HCT116 (cell line): ENCODE results near the gene SLC7A11. TPM values are rescaled to one million over a fixed set of nuclear protein-coding genes. Genes with fewer than 3 reads are reported as not detected.

Source experiments
- ATAC-seq: fragments of 200-7000 bp; cut with Tn5 transposase; 2 replicates; pipeline ENCODE4 v1.9.1; 2020; ENCODE audit warnings: mild to moderate bottlenecking, moderate library complexity
- BruUV-seq: library from RNA; stranded (reverse); fragments of 400-500 nt; replicated peaks from 2 replicates; lab custom pipeline; 2021; lab: Mats Ljungman, UMichigan
- CTCF ChIA-PET: fragments of 300-600 bp; sonication (Branson Sonifier 250); formaldehyde crosslinking; loops from one replicate; lab custom pipeline; 2021; ENCODE audit warnings: antibody characterized with exemption; lab: Charles Lee
- POLR2A ChIA-PET: fragments of 300-600, 350-600 bp; sonication (Branson Sonifier 250); formaldehyde crosslinking; loops from one replicate; lab custom pipeline; 2021; ENCODE audit warnings: antibody characterized with exemption; lab: Charles Lee
- RAD21 ChIA-PET, 2 experiments: fragments of 300-600 bp; sonication (Branson Sonifier 250); formaldehyde crosslinking; loops; one replicate each; lab custom pipeline; 2023; ENCODE audit warnings: low total read pairs in 2 of 2; ENCODE audit not compliant: uncharacterized antibody in 2 of 2, unreplicated experiment in 2 of 2, low non-redundant PET in 1 of 2; lab: Charles Lee
- DNase-seq: peaks from one replicate; pipeline ENCODE4 v3.0.0-alpha.2; 2010; ENCODE audit warnings: low read depth, low spot score
- H2AFZ ChIP-seq: fragments of 200-600 bp; shearing (Covaris generic), sonication (generic); 2 replicates; pipeline ENCODE4 v1.6.1; 2017; ENCODE audit warnings: low read depth, mixed run types, mixed read lengths, antibody characterized with exemption, low read length; ENCODE audit not compliant: poor library complexity, severe bottlenecking
- H3K27ac ChIP-seq: 2 replicates; pipeline ENCODE4 v1.5.1; 2012; ENCODE audit warnings: low read depth, low read length
- H3K27me3 ChIP-seq: fragments of 200-600 bp; sonication (generic); 2 replicates; pipeline ENCODE4 v1.6.1; 2016; ENCODE audit warnings: mixed run types, low read length, mixed read lengths; ENCODE audit not compliant: insufficient read depth
- H3K36me3 ChIP-seq, 2 experiments: fragments of 200-500 bp in 1 of 2; fragments of 200-600 bp in 1 of 2; sonication (Bioruptor generic) in 1 of 2; sonication (generic) in 1 of 2; 2 replicates each; pipeline versions ENCODE4 v1.5.1 to v1.6.1; 2014 to 2016; ENCODE audit warnings: low read length in 2 of 2, inconsistent platforms in 1 of 2, mixed read lengths in 1 of 2, mixed run types in 1 of 2; ENCODE audit not compliant: insufficient read depth in 2 of 2, control insufficient read depth in 1 of 2
- H3K4me1 ChIP-seq, 2 experiments: fragments of 200-600 bp in 1 of 2; sonication (generic) in 1 of 2; 2 replicates each; pipeline versions ENCODE4 v1.5.1 to v1.6.1; 2012 to 2017; ENCODE audit warnings: low read length in 2 of 2, inconsistent platforms in 1 of 2, mild to moderate bottlenecking in 1 of 2, mixed read lengths in 1 of 2, mixed run types in 1 of 2, moderate library complexity in 1 of 2; ENCODE audit not compliant: insufficient read depth in 2 of 2, control insufficient read depth in 1 of 2
- H3K4me2 ChIP-seq: fragments of 200-600 bp; sonication (generic); 2 replicates; pipeline ENCODE4 v1.6.1; 2017; ENCODE audit warnings: mixed run types, low read length, mixed read lengths
- H3K4me3 ChIP-seq, 2 experiments: fragments of 200-600 bp in 1 of 2; sonication (generic) in 1 of 2; replicated peaks in 1 of 2; 2 replicates each; pipeline ENCODE4 v1.5.1; 2011 to 2016; ENCODE audit warnings: low read length in 2 of 2, control low read depth in 1 of 2, low read depth in 1 of 2, mild to moderate bottlenecking in 1 of 2, mixed read lengths in 1 of 2, mixed run types in 1 of 2
- H3K79me2 ChIP-seq: fragments of 200-600 bp; sonication (generic); 2 replicates; pipeline ENCODE4 v1.6.1; 2017; ENCODE audit warnings: mild to moderate bottlenecking, mixed run types, low read length, moderate library complexity, mixed read lengths; ENCODE audit not compliant: insufficient read depth
- H3K9ac ChIP-seq: fragments of 200-600 bp; sonication (generic); 2 replicates; pipeline ENCODE4 v1.6.1; 2016; ENCODE audit warnings: low read length, mixed read lengths
- H3K9me2 ChIP-seq: fragments of 200-600 bp; sonication (generic), shearing (Covaris generic); 2 replicates; pipeline ENCODE4 v1.6.1; 2017; ENCODE audit warnings: mixed run types, mild to moderate bottlenecking, moderate library complexity; ENCODE audit not compliant: insufficient read depth
- H3K9me3 ChIP-seq, 2 experiments: fragments of 200-500 bp in 1 of 2; fragments of 200-600 bp in 1 of 2; sonication (Bioruptor generic) in 1 of 2; sonication (generic) in 1 of 2; 2 replicates each; pipeline ENCODE4 v1.6.1; 2014 to 2017; ENCODE audit warnings: low read length in 2 of 2, mixed read lengths in 2 of 2, inconsistent platforms in 1 of 2, low read depth in 1 of 2, mild to moderate bottlenecking in 1 of 2, mixed run types in 1 of 2, moderate library complexity in 1 of 2; ENCODE audit not compliant: control insufficient read depth in 1 of 2, insufficient read depth in 1 of 2
- H4K20me1 ChIP-seq: fragments of 200-600 bp; sonication (generic), shearing (Covaris generic); 2 replicates; pipeline ENCODE4 v1.6.1; 2017; ENCODE audit warnings: mixed run types, mild to moderate bottlenecking, moderate library complexity; ENCODE audit not compliant: insufficient read depth
- CBX3 ChIP-seq: IDR thresholded peaks from 2 replicates; pipeline ENCODE4 v1.6.1; 2012; ENCODE audit warnings: low read depth
- CEBPB ChIP-seq: IDR thresholded peaks from 2 replicates; pipeline ENCODE4 v1.6.1; 2012; ENCODE audit warnings: low read depth
- CTCF ChIP-seq, 3 experiments: fragments of 200-600 bp in 1 of 3; sonication (generic) in 1 of 3; IDR thresholded peaks in 2 of 3; conservative IDR thresholded peaks in 1 of 3; 2 replicates each; pipeline ENCODE4 v1.5.1; 2012 to 2017; ENCODE audit warnings: low read depth in 2 of 3, low read length in 2 of 3, antibody characterized with exemption in 1 of 3, borderline replicate concordance in 1 of 3, control low read depth in 1 of 3, mild to moderate bottlenecking in 1 of 3, mixed read lengths in 1 of 3, mixed run types in 1 of 3, moderate library complexity in 1 of 3; ENCODE audit not compliant: insufficient read depth in 1 of 3
- ELF1 ChIP-seq: IDR thresholded peaks from 2 replicates; pipeline ENCODE4 v1.6.1; 2012; ENCODE audit warnings: low read depth, borderline replicate concordance
- JUND ChIP-seq: IDR thresholded peaks from 2 replicates; pipeline ENCODE4 v1.6.1; 2012
- MAX ChIP-seq: IDR thresholded peaks from 2 replicates; pipeline ENCODE4 v1.6.1; 2012
- POLR2AphosphoS5 ChIP-seq: IDR thresholded peaks from 2 replicates; pipeline ENCODE4 v1.6.1; 2011; ENCODE audit warnings: mild to moderate bottlenecking, low read depth, low read length, moderate library complexity
- RAD21 ChIP-seq: IDR thresholded peaks from 2 replicates; pipeline ENCODE4 v1.6.1; 2012; ENCODE audit warnings: low read depth, mild to moderate bottlenecking
- SIN3A ChIP-seq: IDR thresholded peaks from 2 replicates; pipeline ENCODE4 v1.6.1; 2012; ENCODE audit warnings: low read depth
- SP1 ChIP-seq: IDR thresholded peaks from 2 replicates; pipeline ENCODE4 v1.6.1; 2012; ENCODE audit warnings: low read depth
- SRF ChIP-seq: IDR thresholded peaks from 2 replicates; pipeline ENCODE4 v1.6.1; 2012; ENCODE audit warnings: low read depth
- TCF7L2 ChIP-seq: IDR thresholded peaks from 2 replicates; pipeline ENCODE4 v1.7.0; 2011; ENCODE audit warnings: borderline replicate concordance, inconsistent platforms; ENCODE audit not compliant: insufficient read depth, insufficient read length; ENCODE audit errors: extremely low read depth
- ZFX ChIP-seq: fragments of 450-650 bp; IDR thresholded peaks from 2 replicates; pipeline ENCODE4 v1.6.1; 2017
- intact Hi-C: fragments of 100-400 bp; cut with micrococcal nuclease; formaldehyde crosslinking; loops from 2 replicates; pipeline ENCODE4 v1.10.0; 2022
- total RNA-seq: library from RNA; stranded (reverse); gene quantifications from one replicate; pipeline ENCODE4 v1.2.1, GENCODE V29; 2021; ENCODE audit not compliant: unreplicated experiment

The SLC7A11 gene
- total RNA-seq, 1 experiment from 2014 or later = 45.8 TPM

GRCh38 chr4:138185859-138186645, 56.1 kb downstream of the SLC7A11 start:
- CTCF ChIA-PET = no interaction called here

More at GRCh38 chr4:138185859-138186645, 56.1 kb downstream of the SLC7A11 start:
- no peak overlapping the region for H3K27ac ChIP-seq
- no peak overlapping the region for H3K4me2 ChIP-seq
- POLR2A ChIA-PET = no interaction called here
- ATAC-seq (no peak), DNase-seq (no peak)
- H2AFZ ChIP-seq = no peak overlapping the region
- no peaks in the 10 kb centered on the region for H3K9me3 ChIP-seq
- no peaks in the 10 kb centered on the region for H3K9me2 ChIP-seq
- TF ChIP-seq SP1 (no peak), MAX (no peak), ZFX (no peak), RAD21 (no peak), CEBPB (no peak), CBX3 (no peak), TCF7L2 (no peak), JUND (no peak), SRF (no peak), SIN3A (no peak), POLR2AphosphoS5 (no peak), CTCF (IDR thresholded peaks at IDR 0.05 in 2 of 3, conservative IDR thresholded peaks at IDR 0.05 in 1 of 3; ENCODE audit: borderline replicate concordance in 1 of 3, insufficient read depth in 1 of 3, low read depth in 2 of 3, low read length in 2 of 3) (no peak), ELF1 (no peak)
- no peaks in the 10 kb centered on the region for H3K79me2 ChIP-seq
- no peak overlapping the region for H3K9ac ChIP-seq
- BruUV-seq = no TSS peak
- H3K4me3 ChIP-seq = no peak overlapping the region
- H3K27me3 ChIP-seq = no peaks in the 10 kb centered on the region
- no peaks in the 10 kb centered on the region for H3K36me3 ChIP-seq
- RAD21 ChIA-PET = no interaction called here
- intact Hi-C loops = loop anchor here (10.0 kb wide), 1 partner anchor 389 kb away; no protein-coding TSS in a partner anchor
- no peaks in the 10 kb centered on the region for H4K20me1 ChIP-seq
- no peaks in the 10 kb centered on the region for H3K4me1 ChIP-seq
